ENCODE results near the gene PLCB4.
"Not testable (repeated sequence)": the region's sequence is repeated elsewhere in the genome, so short reads cannot be mapped to it uniquely, and the experiment has no call there.

PLCB4 gene

DNA sequence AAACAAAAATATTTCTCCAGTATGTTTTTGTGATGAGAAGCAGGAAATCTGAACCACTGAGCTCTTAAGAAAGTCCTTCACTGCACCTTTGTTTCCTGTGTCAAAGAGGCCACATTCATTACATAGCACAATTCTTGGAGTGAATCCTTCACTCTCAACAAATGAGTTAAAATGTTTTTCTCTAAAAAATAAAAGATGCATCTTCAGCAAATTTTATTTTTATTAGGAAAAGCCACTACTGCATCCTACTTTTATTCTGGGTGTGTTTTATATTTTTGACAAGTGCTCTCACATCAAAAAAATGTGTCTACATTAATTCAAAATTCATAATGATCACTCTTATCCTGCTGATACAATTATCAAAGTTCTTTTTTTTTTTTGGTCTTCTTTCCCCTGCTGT lies 76.3 kb downstream of the PLCB4 start:
- DNase-seq = no peak

DNA sequence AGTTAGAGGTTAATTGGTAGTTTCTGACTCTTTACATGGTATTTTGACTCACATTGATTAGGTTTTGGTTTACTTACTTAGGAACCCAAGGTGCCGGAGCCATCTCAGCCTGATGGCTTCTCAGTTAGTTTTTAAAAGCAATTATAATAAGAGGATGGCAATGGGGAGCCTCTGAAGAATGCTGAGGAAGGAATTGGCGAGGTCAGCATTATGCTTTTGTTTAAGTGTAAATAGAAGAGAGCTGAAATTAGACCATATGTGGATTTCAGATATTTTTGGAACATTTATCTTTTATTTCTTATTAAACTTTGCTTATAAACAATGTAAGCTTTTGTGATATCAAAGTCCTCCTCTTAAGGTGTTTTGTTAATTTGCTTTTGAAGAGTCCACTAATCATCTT lies 77.8 kb downstream of the PLCB4 start:
- DNase-seq = no peak

DNA sequence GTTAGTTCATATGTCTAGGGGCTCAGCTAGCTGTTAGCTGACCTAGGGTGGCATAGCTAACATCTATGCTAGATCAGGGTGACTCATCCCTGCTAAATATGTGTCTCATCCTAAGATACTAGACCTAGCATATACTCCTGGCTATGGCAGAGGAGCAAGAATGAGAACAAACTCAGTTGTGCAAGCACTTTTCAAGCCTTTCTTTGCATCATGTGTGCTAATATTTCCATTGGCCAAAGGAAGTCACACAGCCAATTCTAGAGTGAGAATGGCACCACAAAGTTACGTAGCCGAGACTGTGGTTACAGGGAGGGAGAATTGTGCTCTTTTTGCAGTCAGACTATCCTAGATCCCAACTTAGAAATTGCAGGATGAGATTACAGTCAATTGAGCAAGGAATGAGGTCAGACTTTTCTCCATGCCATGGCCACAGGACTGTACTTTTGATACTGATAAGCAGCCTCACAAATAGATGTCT lies 78.7 kb downstream of the PLCB4 start:
- DNase-seq = no peak

- DNase-seq = no peak
Observed at GRCh38 chr20:9148291-9148690, 79.4 kb downstream of the PLCB4 start.

GRCh38 chr20:9149087-9149486 lies 80.2 kb downstream of the PLCB4 start:
- no peak for DNase-seq

DNA sequence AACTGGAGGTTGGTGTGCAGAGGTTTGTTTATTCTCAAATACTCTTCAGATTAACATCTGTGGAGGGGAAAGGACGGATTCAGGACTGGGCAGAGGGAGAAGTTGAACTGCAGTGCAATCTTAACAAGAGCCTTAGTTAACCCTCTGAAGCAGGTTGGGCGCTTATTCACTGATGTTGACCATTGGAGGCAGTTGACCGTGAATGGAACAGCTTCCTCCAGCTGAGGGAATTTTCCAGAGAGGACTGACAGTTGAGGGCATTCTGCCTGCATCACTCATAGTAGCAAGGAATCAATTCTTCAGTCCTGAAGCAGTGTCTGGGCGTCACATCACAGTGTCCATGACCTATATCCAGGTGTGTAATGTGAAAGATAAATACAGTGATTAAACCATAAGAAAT lies 80.9 kb downstream of the PLCB4 start:
- no peak for DNase-seq

- no peak for DNase-seq
Observed at GRCh38 chr20:9150679-9151078, 81.8 kb downstream of the PLCB4 start.

DNA sequence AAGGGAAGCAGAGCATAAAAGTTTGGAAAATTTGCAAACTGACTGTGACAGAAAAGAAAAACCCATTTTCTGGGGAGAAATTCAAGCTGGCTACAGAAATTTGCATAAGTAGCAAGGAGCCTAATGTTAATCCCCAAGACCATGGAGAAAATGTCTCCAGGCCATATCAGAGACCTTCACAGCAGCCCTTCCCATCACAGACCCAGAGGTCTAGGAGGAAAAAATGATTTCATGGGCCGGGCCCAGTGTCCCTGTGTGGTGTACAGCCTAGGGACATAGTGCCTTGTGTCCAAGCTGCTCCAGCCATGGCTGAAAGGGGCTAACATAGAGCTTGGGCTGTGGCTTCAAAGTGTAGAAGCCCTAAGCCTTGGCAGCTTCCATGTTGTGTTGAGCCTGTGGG lies 83.3 kb downstream of the PLCB4 start:
- not testable (repeated sequence) for DNase-seq

DNA sequence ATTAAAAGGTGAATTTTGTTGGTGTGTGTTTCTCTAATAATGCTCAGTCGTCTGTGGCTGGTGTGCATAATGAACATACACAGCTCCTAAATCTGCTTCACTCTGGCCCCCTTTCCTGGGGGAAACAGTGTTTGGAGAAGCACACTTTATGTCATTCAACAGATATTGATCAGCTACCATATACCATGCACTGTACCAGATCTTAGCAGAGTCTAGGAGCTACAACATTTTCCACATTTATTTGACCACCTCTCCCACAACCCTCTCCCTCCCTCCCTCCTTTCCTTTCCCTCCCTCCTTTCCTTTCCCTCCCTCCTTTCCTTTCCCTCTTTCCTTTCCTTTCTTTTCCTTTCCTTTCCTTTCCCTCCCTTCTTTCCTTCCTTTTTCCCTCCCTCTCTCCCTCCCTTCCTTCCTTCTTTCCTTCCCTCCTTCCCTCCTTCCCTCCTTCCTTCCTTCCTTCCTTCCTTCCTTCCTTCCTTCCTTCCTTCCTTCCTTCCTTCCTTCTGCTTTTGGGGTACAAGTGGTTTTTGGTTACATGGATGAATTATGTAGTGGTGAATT lies 85.7 kb downstream of the PLCB4 start:
- DNase-seq = no peak

DNA sequence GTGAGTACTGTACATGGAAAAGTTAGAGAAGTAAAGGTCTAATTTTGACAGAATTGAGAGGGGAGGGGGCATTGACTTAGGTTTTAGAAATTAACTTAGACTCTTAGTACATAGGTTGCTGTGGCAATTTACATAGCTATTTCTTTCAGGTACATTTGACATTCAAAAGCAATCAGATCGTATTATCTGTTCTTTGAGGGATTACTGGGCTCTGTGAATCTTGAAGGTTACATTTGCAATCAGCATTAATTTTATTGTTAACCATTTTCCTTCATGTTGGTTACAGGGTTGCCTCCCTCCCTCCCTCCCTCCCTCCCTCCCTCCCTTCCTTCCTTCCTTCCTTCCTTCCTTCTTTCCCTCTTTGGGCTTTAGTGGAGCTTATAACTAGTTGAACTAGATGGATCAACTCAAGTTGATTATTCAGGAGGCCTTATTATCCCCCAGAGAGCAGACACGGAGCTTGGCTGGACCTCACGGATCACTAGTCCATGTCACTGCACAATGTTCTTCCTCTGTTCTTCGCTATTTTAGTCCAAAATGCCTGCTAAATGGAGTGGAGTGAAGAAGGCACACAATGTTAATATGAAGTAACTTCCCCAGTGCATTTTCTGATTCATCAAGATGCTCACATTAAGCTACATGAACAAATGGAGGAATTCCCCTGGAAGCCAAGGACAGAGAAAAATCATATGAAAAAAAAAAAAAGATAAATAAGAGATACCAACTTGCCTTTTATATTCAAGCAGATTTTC lies 87.8 kb downstream of the PLCB4 start:
- DNase-seq = no peak

DNA sequence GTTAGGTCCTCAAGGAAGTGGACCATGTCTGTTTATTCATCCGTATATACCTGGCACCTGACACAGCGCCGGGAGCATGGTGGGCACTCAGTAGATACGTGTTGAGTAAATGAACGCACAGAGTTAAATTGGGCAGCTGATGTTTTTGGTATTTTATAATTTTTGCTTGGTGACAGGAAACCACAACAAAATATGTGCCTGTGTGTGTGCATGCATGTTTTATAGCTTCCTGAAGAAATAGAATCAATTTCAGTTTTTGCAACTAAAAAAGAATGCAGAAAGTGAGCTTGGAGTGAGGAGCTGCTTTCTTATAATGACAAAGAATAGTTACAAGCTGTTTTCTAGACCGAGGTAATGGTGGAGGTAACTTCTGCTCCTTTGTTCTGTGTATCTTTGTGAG lies 91.4 kb downstream of the PLCB4 start:
- DNase-seq = no peak

- no peak for DNase-seq
Observed at GRCh38 chr20:9160757-9161156, 91.9 kb downstream of the PLCB4 start.

DNA sequence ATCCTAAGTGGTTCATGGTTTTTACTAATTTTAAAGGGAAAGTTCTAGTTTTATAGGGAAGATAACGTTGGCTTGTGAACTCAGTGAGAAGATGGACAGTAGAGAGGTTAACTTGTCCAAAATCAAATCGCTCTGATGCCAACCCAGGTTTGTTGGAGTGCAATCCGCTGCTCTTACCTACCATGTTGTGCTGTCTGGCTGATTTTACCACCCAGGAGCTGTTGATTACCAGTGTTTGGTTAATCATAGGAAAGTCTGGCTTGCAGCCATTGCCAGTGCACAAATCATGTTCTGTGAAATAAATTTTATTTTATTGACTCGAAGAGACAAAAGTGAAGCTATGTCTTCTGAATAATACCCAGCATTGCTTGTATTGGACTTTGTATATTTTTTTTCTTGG lies 92.4 kb downstream of the PLCB4 start:
- no peak for DNase-seq

DNA sequence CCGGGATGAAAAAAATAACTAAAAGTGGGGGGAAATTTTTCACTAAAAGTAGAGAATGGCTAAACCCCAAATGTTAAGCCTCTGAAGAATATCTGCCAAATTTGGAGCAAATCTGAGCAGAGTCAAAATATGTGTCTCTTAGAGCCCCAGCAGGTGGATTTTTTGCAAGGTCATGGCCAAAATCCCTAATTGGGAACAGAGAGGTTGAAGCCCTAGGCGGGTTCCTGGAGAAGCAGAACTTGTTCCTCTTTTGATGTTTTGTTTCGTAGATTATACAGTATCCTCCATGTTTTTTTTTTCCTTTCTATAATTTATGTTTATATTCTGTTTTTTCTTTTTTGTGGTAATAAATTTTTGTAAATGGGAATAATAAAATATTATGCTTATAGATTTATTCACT lies 94.4 kb downstream of the PLCB4 start:
- DNase-seq = no peak

GRCh38 chr20:9163995-9164394 lies 95.1 kb downstream of the PLCB4 start:
- DNase-seq = no peak

GRCh38 chr20:9165261-9165660 lies 96.4 kb downstream of the PLCB4 start:
- DNase-seq = no peak

GRCh38 chr20:9166153-9166780 lies 97.4 kb downstream of the PLCB4 start:
- no peak for DNase-seq

DNA sequence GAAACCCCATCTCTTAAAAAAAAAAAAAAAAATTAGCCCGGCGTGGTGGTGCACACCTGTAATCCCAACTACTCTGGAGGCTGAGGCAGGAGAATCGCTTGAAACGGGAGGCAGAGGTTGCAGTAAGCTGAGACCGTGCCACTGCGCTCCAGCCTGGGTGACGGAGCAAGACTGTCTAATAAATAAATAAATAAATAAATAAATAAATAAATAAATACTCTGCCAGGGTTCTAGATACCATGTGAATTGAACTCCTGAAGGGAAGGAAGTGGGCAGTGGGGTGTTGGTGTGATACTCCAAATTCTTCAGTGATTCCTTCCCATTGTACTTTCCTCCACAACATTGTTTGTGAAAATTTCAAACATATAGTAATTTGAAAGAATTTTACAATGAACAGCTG lies 100.5 kb downstream of the PLCB4 start:
- no peak for DNase-seq

DNA sequence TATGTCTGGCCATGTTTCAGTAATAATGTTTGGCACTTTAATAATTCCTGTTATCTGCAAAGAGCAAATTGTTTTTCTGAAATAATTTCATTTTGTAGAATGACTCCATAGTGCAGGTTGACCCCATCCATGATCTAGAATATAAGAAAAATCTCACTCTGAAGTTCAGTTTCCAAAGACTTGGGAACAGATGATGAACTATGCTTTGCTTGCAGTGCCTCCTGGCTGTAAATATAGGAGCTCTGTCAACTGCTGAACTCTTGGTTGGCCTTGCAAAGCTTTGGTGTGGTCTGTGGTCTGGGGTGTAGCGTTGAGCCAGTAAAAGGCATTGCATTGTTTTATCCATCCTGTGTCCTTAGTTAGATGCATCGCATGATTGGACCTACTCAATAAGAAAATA lies 104.0 kb downstream of the PLCB4 start:
- DNase-seq = no peak

DNA sequence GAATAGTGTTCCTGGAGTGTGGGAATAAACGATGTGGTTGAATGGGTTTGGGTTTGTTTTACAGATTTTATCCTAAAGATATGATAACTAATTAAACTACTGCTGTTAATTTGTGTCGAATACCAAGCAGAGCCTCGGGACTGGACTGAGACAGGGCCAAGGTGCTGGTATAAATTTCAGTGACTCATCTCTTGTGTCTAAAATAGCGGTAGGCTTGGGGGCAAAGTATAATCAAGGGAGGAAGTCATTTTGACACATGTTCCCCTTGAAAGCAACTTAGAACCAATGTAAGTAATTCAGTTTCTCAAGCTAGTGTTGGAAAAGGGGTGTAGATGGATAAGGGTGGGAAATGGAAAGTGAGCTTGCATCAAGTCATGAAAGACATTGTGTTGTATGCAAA lies 108.4 kb downstream of the PLCB4 start:
- DNase-seq = no peak

DNA sequence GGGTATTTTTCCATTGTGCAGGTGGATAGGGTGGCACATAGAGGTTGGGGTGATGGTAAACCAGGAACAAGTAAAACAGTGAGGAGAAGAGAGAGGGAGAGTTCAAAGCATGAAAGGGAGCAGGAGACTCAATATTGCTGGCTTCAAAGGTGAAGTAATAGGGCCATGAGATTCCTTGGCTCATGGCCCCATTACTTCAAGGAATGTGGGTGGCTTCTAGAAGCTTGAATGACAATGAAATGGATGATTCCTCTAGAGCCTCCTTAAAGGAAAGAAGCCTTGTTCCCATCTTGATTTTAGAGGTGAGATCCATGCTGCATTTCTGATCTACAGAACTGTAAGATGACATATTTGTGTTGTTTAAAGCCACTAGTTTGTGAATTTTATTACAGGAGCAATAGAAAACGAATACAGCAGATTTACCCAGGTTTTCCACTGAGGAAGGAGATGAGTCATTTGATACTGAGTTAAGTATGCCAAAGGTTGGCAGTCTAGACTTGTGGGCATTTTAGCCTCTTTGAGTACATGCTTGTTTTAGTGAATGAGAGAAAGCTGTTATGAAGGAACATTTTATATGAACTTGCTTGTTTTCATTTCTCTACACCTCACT lies 110.4 kb downstream of the PLCB4 start:
- no peak for DNase-seq

GRCh38 chr20:9179867-9180266 lies 111.0 kb downstream of the PLCB4 start:
- no peak for DNase-seq

DNA sequence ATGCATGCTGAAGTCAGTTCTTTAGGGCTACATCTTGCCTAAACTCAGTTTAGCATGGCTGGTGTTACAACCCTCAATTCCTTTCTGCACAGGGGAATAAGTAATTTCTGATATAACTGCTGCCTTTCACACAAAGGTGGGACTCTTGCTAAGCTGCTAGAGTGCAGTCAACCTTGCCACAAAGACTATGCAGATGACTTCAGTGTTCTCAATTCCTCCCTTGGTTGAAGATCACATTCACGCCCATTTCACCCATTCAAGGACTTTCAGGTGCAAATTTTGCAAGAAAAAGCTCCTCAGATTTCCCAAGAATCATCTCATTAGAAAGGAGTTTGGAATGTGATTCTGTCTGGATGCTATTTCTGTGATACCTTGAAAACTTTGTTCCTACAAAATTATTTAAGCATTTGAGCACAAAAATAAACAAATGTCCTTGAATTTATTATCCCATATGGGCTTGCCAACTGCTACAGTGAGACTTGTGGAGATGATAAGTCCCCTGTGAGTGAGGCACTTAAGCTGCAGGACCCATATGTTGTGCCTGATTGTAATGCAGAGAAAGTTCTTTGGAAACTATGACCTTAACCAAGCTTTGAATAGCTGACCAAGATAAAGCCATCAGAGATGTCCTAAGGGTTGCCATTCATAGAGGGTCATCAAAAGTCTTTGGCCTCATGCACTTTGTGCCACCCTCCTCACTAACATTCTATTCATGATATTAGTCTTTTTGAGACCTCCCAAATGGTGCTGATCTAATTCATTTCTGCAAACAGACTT lies 111.8 kb downstream of the PLCB4 start:
- no peak for DNase-seq

Data from islet precursor cell (in vitro differentiated cells).